ENCODE measurements around the gene HS6ST3. TPM values are rescaled to one million over a fixed set of nuclear protein-coding genes. Genes with fewer than 3 reads are reported as not detected.

HS6ST3 gene
- total RNA-seq, 1 experiment from 2014 or later: 1.2 TPM

- no peak for TF ChIP-seq MLX (CRISPR knock-in tag; IDR thresholded peaks at IDR 0.05)
Observed at GRCh38 chr13:96795670-96796069, 705.8 kb downstream of the HS6ST3 start (continued).

GRCh38 chr13:96796091-96796633, 706.3 kb downstream of the HS6ST3 start:
- H3K27me3 Mint-ChIP-seq (ENCODE audit: low read depth): no peaks in the 10 kb centered on the region
- DNase-seq (ENCODE audit: low spot score) (no peak), ATAC-seq (no peak)
- POLR2A ChIA-PET: no interaction called here
- no peaks in the 10 kb centered on the region for H3K4me1 Mint-ChIP-seq
- H3K4me3 Mint-ChIP-seq: no peak overlapping the region
- no peak overlapping the region for H3K27ac Mint-ChIP-seq
- CTCF ChIA-PET: interaction anchor here (1.4 kb wide), 1 partner anchor 21 kb away, joined by 3 read pairs; no protein-coding TSS in a partner anchor
- H3K9me3 Mint-ChIP-seq: no peaks in the 10 kb centered on the region
- H3K36me3 Mint-ChIP-seq: no peaks in the 10 kb centered on the region
- no peak for TF ChIP-seq NR1H2 (CRISPR knock-in tag; IDR thresholded peaks at IDR 0.05)
- TF ChIP-seq NR2C2 (CRISPR knock-in tag; IDR thresholded peaks at IDR 0.05): no peak
- no peak for TF ChIP-seq TEAD4 (CRISPR knock-in tag; IDR thresholded peaks at IDR 0.05)
- no peak for TF ChIP-seq HMGXB4 (CRISPR knock-in tag; IDR thresholded peaks at IDR 0.05)
- TF ChIP-seq ATF6 (CRISPR knock-in tag; IDR thresholded peaks at IDR 0.05): no peak
- no peak for TF ChIP-seq PRRX2 (CRISPR knock-in tag; IDR thresholded peaks at IDR 0.05)
- TF ChIP-seq CREM (CRISPR knock-in tag; IDR thresholded peaks at IDR 0.05): no peak
- no peak for TF ChIP-seq ZSCAN18 (CRISPR knock-in tag; IDR thresholded peaks at IDR 0.05)
- no peak for TF ChIP-seq SOX15 (CRISPR knock-in tag; IDR thresholded peaks at IDR 0.05)
- no peak for TF ChIP-seq FOXK1 (CRISPR knock-in tag; IDR thresholded peaks at IDR 0.05)
- no peak for TF ChIP-seq TCF7 (CRISPR knock-in tag; IDR thresholded peaks at IDR 0.05; ENCODE audit: low read depth)
- no peak for TF ChIP-seq ZNF532 (CRISPR knock-in tag; IDR thresholded peaks at IDR 0.05; ENCODE audit: borderline replicate concordance)
- no peak for TF ChIP-seq SP1 (CRISPR knock-in tag; conservative IDR thresholded peaks at IDR 0.05)
- TF ChIP-seq NR3C1 (CRISPR knock-in tag; conservative IDR thresholded peaks at IDR 0.05; ENCODE audit: low read depth): no peak
- no peak for TF ChIP-seq E2F4 (CRISPR knock-in tag; IDR thresholded peaks at IDR 0.05; ENCODE audit: borderline replicate concordance, low read depth)
- TF ChIP-seq ARID4B (CRISPR knock-in tag; IDR thresholded peaks at IDR 0.05; ENCODE audit: borderline replicate concordance): no peak
- no peak for TF ChIP-seq TEAD1 (CRISPR knock-in tag; IDR thresholded peaks at IDR 0.05)
- TF ChIP-seq NFE2L1 (CRISPR knock-in tag; IDR thresholded peaks at IDR 0.05): no peak
- no peak for TF ChIP-seq SMAD4 (CRISPR knock-in tag; IDR thresholded peaks at IDR 0.05)

Measured in WTC11 (cell line).